IMR-90 (cell line): ENCODE results near the gene S100A2. TPM values are rescaled to one million over a fixed set of nuclear protein-coding genes. Genes with fewer than 3 reads are reported as not detected.

ENCODE experiments used
- ATAC-seq: fragments of 200-7000 bp; cut with Tn5 transposase; 2 replicates; pipeline ENCODE4 v1.9.1; 2020; ENCODE audit warnings: low read depth, mild to moderate bottlenecking, moderate library complexity
- BruUV-seq: library from RNA; stranded (reverse); fragments of 400-500 nt; replicated peaks from 2 replicates; lab custom pipeline; 2021; lab: Mats Ljungman, UMichigan
- CTCF ChIA-PET: fragments of 300-600 bp; formaldehyde crosslinking; extraction: SDS; loops from one replicate; lab custom pipeline; 2021; ENCODE audit warnings: antibody characterized with exemption; lab: Yijun Ruan, JAX
- POLR2A ChIA-PET: fragments of 300-600 bp; sonication (Branson Sonifier 250); formaldehyde crosslinking; loops from one replicate; lab custom pipeline; 2022; ENCODE audit warnings: antibody characterized with exemption; ENCODE audit not compliant: unreplicated experiment; lab: Charles Lee
- DNase-seq: peaks from one replicate; pipeline ENCODE4 v3.0.0; 2013
- H2AFZ ChIP-seq: replicated peaks from 2 replicates; pipeline ENCODE3; 2013; ENCODE audit warnings: low read length, mild to moderate bottlenecking; ENCODE audit not compliant: poor library complexity
- H2AK5ac ChIP-seq: 2 replicates; pipeline ENCODE4 v1.6.1; 2013; ENCODE audit warnings: low read depth, low read length, inconsistent platforms
- H2AK9ac ChIP-seq: replicated peaks from 2 replicates; pipeline ENCODE3; 2013; ENCODE audit warnings: mild to moderate bottlenecking, low read depth, low read length, moderate library complexity; ENCODE audit not compliant: poor library complexity
- H2BK120ac ChIP-seq: 2 replicates; pipeline ENCODE4 v1.6.1; 2013; ENCODE audit warnings: low read depth, low read length, inconsistent platforms
- H2BK15ac ChIP-seq: 3 replicates; pipeline ENCODE4 v1.6.1; 2013; ENCODE audit warnings: low read depth, low read length, inconsistent platforms
- H2BK20ac ChIP-seq: 2 replicates; pipeline ENCODE4 v1.6.1; 2013; ENCODE audit warnings: low read depth, mild to moderate bottlenecking, inconsistent platforms, low read length, moderate library complexity
- H2BK5ac ChIP-seq: 2 replicates; pipeline ENCODE4 v1.6.1; 2013; ENCODE audit warnings: mild to moderate bottlenecking, low read depth, low read length, inconsistent platforms; ENCODE audit not compliant: poor library complexity, severe bottlenecking
- H3K14ac ChIP-seq: replicated peaks from 2 replicates; pipeline ENCODE4 v1.6.1; 2013; ENCODE audit warnings: low read depth, low read length, inconsistent platforms
- H3K18ac ChIP-seq: 2 replicates; pipeline ENCODE4 v1.6.1; 2013; ENCODE audit warnings: low read depth, low read length, control low read depth
- H3K23ac ChIP-seq: 2 replicates; pipeline ENCODE4 v1.6.1; 2013; ENCODE audit warnings: low read depth, low read length, inconsistent platforms
- H3K27ac ChIP-seq: 2 replicates; pipeline ENCODE4 v1.5.1; 2013; ENCODE audit warnings: mild to moderate bottlenecking, control low read depth, low read length; ENCODE audit not compliant: insufficient read depth
- H3K27me3 ChIP-seq: 2 replicates; pipeline ENCODE4 v1.6.1; 2013; ENCODE audit warnings: low read length; ENCODE audit not compliant: control insufficient read depth, insufficient read depth
- H3K36me3 ChIP-seq: 2 replicates; pipeline ENCODE4 v1.6.1; 2013; ENCODE audit warnings: low read length, mixed read lengths; ENCODE audit not compliant: control insufficient read depth, insufficient read depth
- H3K4ac ChIP-seq: 2 replicates; pipeline ENCODE4 v1.6.1; 2013; ENCODE audit warnings: low read depth, low read length, inconsistent platforms
- H3K4me1 ChIP-seq: 2 replicates; pipeline ENCODE4 v1.6.1; 2013; ENCODE audit warnings: low read length, mixed read lengths; ENCODE audit not compliant: control insufficient read depth, insufficient read depth
- H3K4me2 ChIP-seq: 2 replicates; pipeline ENCODE4 v1.6.1; 2013; ENCODE audit warnings: low read depth, mild to moderate bottlenecking, control low read depth, low read length, moderate library complexity
- H3K4me3 ChIP-seq: 2 replicates; pipeline ENCODE4 v1.5.1; 2013; ENCODE audit warnings: low read depth, mild to moderate bottlenecking, control low read depth, low read length, moderate library complexity; ENCODE audit not compliant: insufficient read depth
- H3K56ac ChIP-seq: 2 replicates; pipeline ENCODE4 v1.6.1; 2013; ENCODE audit warnings: low read length, inconsistent platforms; ENCODE audit not compliant: insufficient read depth; ENCODE audit errors: extremely low read depth
- H3K79me1 ChIP-seq, 2 experiments: 2 replicates each; pipeline ENCODE4 v1.6.1; 2013; ENCODE audit warnings: low read length in 2 of 2, inconsistent platforms in 1 of 2, low read depth in 1 of 2
- H3K9ac ChIP-seq: 2 replicates; pipeline ENCODE4 v1.6.1; 2013; ENCODE audit warnings: low read depth, low read length, control low read depth
- H3K9me1 ChIP-seq: 2 replicates; pipeline ENCODE4 v1.6.1; 2013; ENCODE audit warnings: low read length, inconsistent platforms; ENCODE audit not compliant: insufficient read depth
- H3K9me3 ChIP-seq: 2 replicates; pipeline ENCODE4 v1.6.1; 2013; ENCODE audit warnings: low read length; ENCODE audit not compliant: control insufficient read depth, insufficient read depth
- H4K20me1 ChIP-seq: 2 replicates; pipeline ENCODE4 v1.6.1; 2013; ENCODE audit warnings: low read length, inconsistent platforms; ENCODE audit not compliant: insufficient read depth
- H4K5ac ChIP-seq: 2 replicates; pipeline ENCODE4 v1.6.1; 2013; ENCODE audit warnings: mild to moderate bottlenecking, low read depth, low read length, control low read depth
- H4K8ac ChIP-seq, 2 experiments: 2 replicates each; pipeline ENCODE4 v1.6.1; 2013; ENCODE audit warnings: low read depth in 2 of 2, low read length in 2 of 2, control low read depth in 1 of 2, inconsistent platforms in 1 of 2
- H4K91ac ChIP-seq: 2 replicates; pipeline ENCODE4 v1.6.1; 2013; ENCODE audit warnings: low read depth, low read length, inconsistent platforms; ENCODE audit not compliant: insufficient read depth
- CEBPB ChIP-seq: IDR thresholded peaks from 2 replicates; pipeline ENCODE4 v1.6.1; 2012; ENCODE audit warnings: low read depth, low read length, improper control_type of control experiment
- CHD1 ChIP-seq: IDR thresholded peaks from 2 replicates; pipeline ENCODE4 v1.6.1; 2012; ENCODE audit warnings: low read depth, low read length, improper control_type of control experiment
- MAFK ChIP-seq: IDR thresholded peaks from 2 replicates; pipeline ENCODE4 v1.6.1; 2012; ENCODE audit warnings: low read depth, low read length, improper control_type of control experiment
- MAZ ChIP-seq: IDR thresholded peaks from 2 replicates; pipeline ENCODE4 v1.6.1; 2012; ENCODE audit warnings: low read depth, mild to moderate bottlenecking, low read length, improper control_type of control experiment, moderate library complexity, borderline replicate concordance
- NFE2L2 ChIP-seq: fragments of 150-350 bp; IDR thresholded peaks from 2 replicates; pipeline ENCODE4 v1.6.1; 2016; ENCODE audit warnings: low read depth, mild to moderate bottlenecking, low read length
- RAD21 ChIP-seq: IDR thresholded peaks from 2 replicates; pipeline ENCODE4 v1.6.1; 2012; ENCODE audit warnings: low read length, improper control_type of control experiment
- WGBS, 2 experiments: methylation state at CpG; one replicate each; pipeline versions ENCODE4 v1.1.5 to v1.1.7; 2013; ENCODE audit warnings: missing lambda C conversion rate in 2 of 2; ENCODE audit not compliant: insufficient read length in 1 of 2; ENCODE audit errors: extremely low coverage in 2 of 2; 5-methylcytosine and 5-hydroxymethylcytosine counted together
- dilution Hi-C: fragments of 300-500 bp; cut with HindIII; formaldehyde crosslinking; loops from one replicate; pipeline ENCODE4 v1.14.3; 2018; ENCODE audit warnings: low sequenced_read_pairs; ENCODE audit not compliant: unreplicated experiment
- in situ Hi-C: fragments of 300-500 bp; cut with MboI; formaldehyde crosslinking; loops from 3 replicates; pipeline ENCODE4 v1.14.3; 2019; ENCODE audit warnings: low sequenced_read_pairs, inconsistent platforms, mixed read lengths
- intact Hi-C: fragments of 100-400 bp; cut with micrococcal nuclease; formaldehyde crosslinking; loops from 2 replicates; pipeline ENCODE4 v1.10.0; 2022
- polyA plus RNA-seq, 3 experiments: library from polyadenylated mRNA; depleted of rRNA; stranded (reverse); fragments of >200 nt; gene quantifications; 2 replicates each; pipeline ENCODE4 v1.2.3, GENCODE V29; 2012; ENCODE audit warnings: low replicate concordance in 1 of 3
- total RNA-seq: library from RNA; depleted of rRNA; stranded (reverse); fragments of >200 nt; gene quantifications from 2 replicates; pipeline ENCODE4 v1.2.3, GENCODE V29; 2012

S100A2 gene
- total and polyA plus RNA-seq, 2 of the 4 experiments (the other 2 are of a cell fraction): 3.6 to 7.9 TPM

- BruUV-seq: no TSS peak
- H3K4me3 ChIP-seq: peak overlapping the region; percentile 82
- peak overlapping the region; percentile 90 for H3K4me2 ChIP-seq
- peak overlapping the region; percentile 96 for H4K91ac ChIP-seq
- peak overlapping the region; percentile 99 for H2AK5ac ChIP-seq
- H2BK20ac ChIP-seq: 0 out of 2 replicates have a peak overlapping the region, but pooled peaks have one; percentile 18
- peak overlapping the region; percentile 100 for H2AK9ac ChIP-seq
- ATAC-seq (no peak), DNase-seq (peak; percentile 50)
- H3K9me3 ChIP-seq: no peaks in the 10 kb centered on the region
- peak overlapping the region; percentile 99 for H3K4ac ChIP-seq
- H3K9me1 ChIP-seq: peaks cover 23% of the 10 kb centered on the region
- no CpG with 5 or more reads among the region's 7 CpGs for WGBS, 2 experiments
- H3K79me1 ChIP-seq: peaks cover 5 to 60% of the 10 kb centered on the region in 2 experiments; a peak in 3 of 4 replicates
- no peaks in the 10 kb centered on the region for H3K27me3 ChIP-seq
- H3K18ac ChIP-seq: peak overlapping the region; percentile 91; the same call in 1 of the 2 replicates
- peak overlapping the region; percentile 96 for H2BK5ac ChIP-seq
- intact Hi-C loops (loop anchor here (5.0 kb wide), 2 partner anchors 93 to 138 kb away; partner anchors contain the start of genes ILF2, S100A1 and S100A13), dilution Hi-C loops (no loop called here), in situ Hi-C loops (loop anchor here (5.0 to 25.0 kb wide), 2 partner anchors 33 to 428 kb away; partner anchors contain the start of genes CREB3L4, CRTC2, S100A2 and SLC39A1)
- peak overlapping the region; percentile 99 for H3K14ac ChIP-seq
- POLR2A ChIA-PET: interaction anchor here (0.5 to 3.9 kb wide), 8 partner anchors 9 to 78 kb away, joined by 3 to 34 read pairs (median 10); partner anchors contain the start of genes S100A16, S100A2 and S100A3
- H3K27ac ChIP-seq: peak overlapping the region; percentile 91
- H4K20me1 ChIP-seq: peaks cover 18% of the 10 kb centered on the region
- CTCF ChIA-PET: interaction anchor here (1.1 to 2.4 kb wide), 4 partner anchors 23 to 35 kb away, joined by 4 to 13 read pairs (median 6); no protein-coding TSS in a partner anchor
- H2BK120ac ChIP-seq: peak overlapping the region; percentile 81
- H3K9ac ChIP-seq: peak overlapping the region; percentile 97
- H4K5ac ChIP-seq: peak overlapping the region; percentile 56; the same call in 1 of the 2 replicates
- TF ChIP-seq MAFK (no peak), CHD1 (peak; percentile 8; the same call in 1 of the 2 replicates), MAZ (0 out of 2 replicates have a peak, but pooled peaks have one; percentile 2), RAD21 (no peak), NFE2L2 (no peak), CEBPB (no peak)
- peak overlapping the region; percentile 96 for H3K56ac ChIP-seq
- H3K4me1 ChIP-seq: peaks cover 25% of the 10 kb centered on the region
- H2BK15ac ChIP-seq: peak overlapping the region; percentile 22; the same call in 1 of the 3 replicates
- H3K36me3 ChIP-seq: peaks cover 11% of the 10 kb centered on the region
- H3K23ac ChIP-seq: peak overlapping the region; percentile 99
- H4K8ac ChIP-seq: peak overlapping the region; percentile 76 to 81
- peak overlapping the region; percentile 36 for H2AFZ ChIP-seq
Observed at GRCh38 chr1:153534226-153534924, 31.3 kb downstream of the S100A2 start.
